Fibroblast of pulmonary artery (primary cell): Measurements from ENCODE around the gene MSI2.

Experiments used
- DNase-seq: peaks from one replicate; pipeline ENCODE4 v3.0.0-alpha.2; 2010; ENCODE audit warnings: low read depth
- H3K4me3 ChIP-seq: replicated peaks from 2 replicates; pipeline ENCODE4 v1.5.1; 2011; ENCODE audit warnings: low read depth, mild to moderate bottlenecking, control low read depth, low read length, moderate library complexity
- CTCF ChIP-seq: IDR thresholded peaks from 2 replicates; pipeline ENCODE4 v1.5.1; 2011; ENCODE audit warnings: mild to moderate bottlenecking, control low read depth, low read length, inconsistent platforms; ENCODE audit errors: missing control alignments

Gene MSI2

DNA sequence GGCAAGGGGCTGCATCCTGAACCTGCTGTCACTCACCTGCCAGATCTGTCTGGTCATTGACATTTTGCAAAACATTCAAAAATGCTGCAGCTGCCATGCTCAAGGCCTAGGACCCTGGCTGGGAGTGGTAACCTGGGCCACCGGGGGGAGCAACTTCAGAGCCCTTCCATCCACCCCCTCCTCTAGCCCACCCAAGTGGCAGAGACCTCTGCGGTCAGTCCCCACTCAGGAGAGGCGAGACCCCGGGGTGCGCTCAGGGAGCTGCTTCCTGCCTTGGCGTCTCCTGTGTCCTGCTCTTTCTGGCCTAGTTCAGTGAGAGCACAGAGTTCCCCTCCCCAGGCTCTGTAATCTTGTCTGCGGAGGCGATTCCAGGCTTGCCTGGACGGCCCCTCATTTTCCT lies 380.0 kb downstream of the MSI2 start:
- no peak overlapping the region for H3K4me3 ChIP-seq
- no peak for DNase-seq
- no peak for TF ChIP-seq CTCF

- no peak for DNase-seq
- H3K4me3 ChIP-seq = no peak overlapping the region
Measured at GRCh38 chr17:57636985-57637665, 380.8 kb downstream of the MSI2 start.

GRCh38 chr17:57637666-57638010 lies 381.3 kb downstream of the MSI2 start:
- no peak for DNase-seq
- H3K4me3 ChIP-seq = no peak overlapping the region
- no peak for TF ChIP-seq CTCF

More at GRCh38 chr17:57636985-57637665, 380.8 kb downstream of the MSI2 start:
- no peak for TF ChIP-seq CTCF

DNA sequence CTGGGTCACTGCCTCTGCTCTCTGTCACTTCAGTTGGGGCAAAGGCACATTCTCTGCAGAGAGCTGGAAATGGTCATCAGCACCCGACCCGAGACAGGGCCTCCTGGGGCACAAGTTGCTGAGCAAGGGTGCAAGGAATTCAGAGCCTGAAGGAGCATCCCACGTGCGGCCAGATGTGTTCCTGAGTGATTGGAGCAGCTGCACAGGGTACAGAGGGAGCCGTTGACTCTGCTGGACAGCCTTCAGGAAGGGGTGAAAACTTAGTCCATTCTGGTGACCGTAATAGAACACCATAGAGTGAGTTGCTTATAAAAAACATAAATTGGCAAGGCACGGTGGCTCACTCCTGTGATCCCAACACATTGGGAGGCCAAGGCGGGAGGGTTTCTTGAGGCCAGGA lies 382.0 kb downstream of the MSI2 start:
- DNase-seq = no peak
- H3K4me3 ChIP-seq = no peak overlapping the region
- TF ChIP-seq CTCF = no peak

- no peak for TF ChIP-seq CTCF
- H3K4me3 ChIP-seq = no peak overlapping the region
- no peak for DNase-seq
Measured at GRCh38 chr17:57639381-57639780, 383.1 kb downstream of the MSI2 start.

DNA sequence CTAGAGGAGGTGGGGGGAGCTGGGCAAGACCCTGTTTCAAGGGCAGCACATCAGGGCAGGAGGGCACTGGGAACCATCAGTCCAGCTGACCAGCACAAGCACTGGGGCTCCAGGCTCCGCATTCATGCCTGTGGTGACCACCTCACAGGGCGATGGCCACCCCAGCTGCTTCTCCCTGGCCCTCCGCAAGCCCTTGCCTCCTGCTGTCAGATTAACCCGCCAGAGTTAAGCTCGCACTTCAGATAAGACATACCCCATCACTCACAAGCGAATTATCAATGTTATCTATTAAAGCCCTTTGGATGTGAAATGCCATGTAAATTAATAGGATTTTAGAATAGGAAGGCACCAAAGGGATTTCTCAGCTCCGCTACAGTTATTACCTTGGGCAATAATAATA lies 383.8 kb downstream of the MSI2 start:
- TF ChIP-seq CTCF = no peak
- no peak for DNase-seq
- H3K4me3 ChIP-seq = no peak overlapping the region

DNA sequence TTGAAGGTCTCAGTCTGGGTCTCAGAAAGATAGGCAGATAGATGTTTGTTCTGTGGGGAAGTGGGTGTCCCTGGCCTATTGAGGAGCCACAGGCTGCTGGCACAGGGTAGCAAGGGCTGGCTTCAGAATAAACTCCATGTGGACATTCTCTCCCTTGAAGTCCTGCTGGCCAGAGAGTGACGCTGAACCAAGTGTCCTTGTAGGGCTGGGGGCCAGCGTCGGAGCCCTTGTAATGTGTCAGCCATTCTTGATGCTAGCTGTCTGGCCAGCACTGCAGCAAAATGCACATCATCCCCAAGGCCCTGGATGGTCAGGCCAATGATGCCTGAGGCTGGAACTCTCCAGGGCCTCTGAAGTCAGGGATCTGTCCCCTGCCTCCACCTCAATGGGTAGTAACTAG lies 385.4 kb downstream of the MSI2 start:
- DNase-seq = no peak
- H3K4me3 ChIP-seq = no peak overlapping the region
- no peak for TF ChIP-seq CTCF
